ENCODE measurements around the gene CTSL. TPM values are rescaled to one million over a fixed set of nuclear protein-coding genes. Genes with fewer than 3 reads are reported as not detected.

CTSL gene
- total RNA-seq, 1 experiment from 2014 or later: 17.0 TPM

- TF ChIP-seq CTCF (conservative IDR thresholded peaks at IDR 0.05; ENCODE audit: low read depth, low read length) (no peak), EZH2 (IDR thresholded peaks at IDR 0.05; ENCODE audit: borderline replicate concordance, low read depth, low read length, poor library complexity, severe bottlenecking) (no peak)
- no peak overlapping the region for H3K4me3 ChIP-seq (ENCODE audit: low read depth, low read length, poor library complexity, severe bottlenecking)
- ChIA-PET POLR2A (ENCODE audit: low non-redundant PET) (no interaction called here), CTCF (no interaction called here)
- DNase-seq (ENCODE audit: low spot score): no peak
- intact Hi-C loops (cut with micrococcal nuclease; ENCODE audit: unreplicated experiment): no loop called here
- no TSS peak for BruUV-seq (replicated peaks)
- H3K36me3 ChIP-seq (ENCODE audit: insufficient read depth, low read length, poor library complexity, severe bottlenecking): no peaks in the 10 kb centered on the region
- no peaks in the 10 kb centered on the region for H3K27me3 ChIP-seq (replicated peaks; ENCODE audit: insufficient read depth, low read depth, low read length, poor library complexity)
- H3K27ac ChIP-seq (ENCODE audit: low read depth, low read length, poor library complexity, severe bottlenecking): no peak overlapping the region
- H3K9me3 ChIP-seq (ENCODE audit: low read depth, low read length, poor library complexity, severe bottlenecking): no peaks in the 10 kb centered on the region
- peaks cover 24% of the 10 kb centered on the region for H3K4me1 ChIP-seq (ENCODE audit: insufficient read depth, low read length, poor library complexity, severe bottlenecking)
Observed at GRCh38 chr9:87718231-87718630, 7.7 kb upstream of the CTSL start.

- no peak for DNase-seq (ENCODE audit: low spot score)
- POLR2A ChIA-PET (ENCODE audit: low non-redundant PET): no interaction called here
- intact Hi-C loops (cut with micrococcal nuclease; ENCODE audit: unreplicated experiment): no loop called here
- BruUV-seq (replicated peaks): no TSS peak
- CTCF ChIA-PET: no interaction called here
- Histone ChIP-seq H3K4me1 (ENCODE audit: insufficient read depth, low read length, poor library complexity, severe bottlenecking) (peaks cover 16% of the 10 kb centered on the region), H3K4me3 (ENCODE audit: low read depth, low read length, poor library complexity, severe bottlenecking) (no peak overlapping the region), H3K27ac (ENCODE audit: low read depth, low read length, poor library complexity, severe bottlenecking) (no peak overlapping the region), H3K27me3 (replicated peaks; ENCODE audit: insufficient read depth, low read depth, low read length, poor library complexity) (no peaks in the 10 kb centered on the region), H3K36me3 (ENCODE audit: insufficient read depth, low read length, poor library complexity, severe bottlenecking) (no peaks in the 10 kb centered on the region), H3K9me3 (ENCODE audit: low read depth, low read length, poor library complexity, severe bottlenecking) (no peaks in the 10 kb centered on the region)
- TF ChIP-seq CTCF (conservative IDR thresholded peaks at IDR 0.05; ENCODE audit: low read depth, low read length) (no peak), EZH2 (IDR thresholded peaks at IDR 0.05; ENCODE audit: borderline replicate concordance, low read depth, low read length, poor library complexity, severe bottlenecking) (no peak)
Observed at GRCh38 chr9:87718852-87719612, 6.9 kb upstream of the CTSL start.

GRCh38 chr9:87720173-87720572 is 5.7 kb upstream of the CTSL start:
- no TSS peak for BruUV-seq (replicated peaks)
- POLR2A ChIA-PET (ENCODE audit: low non-redundant PET): no interaction called here
- H3K9me3 ChIP-seq (ENCODE audit: low read depth, low read length, poor library complexity, severe bottlenecking): no peaks in the 10 kb centered on the region
- DNase-seq (ENCODE audit: low spot score): no peak
- no peak overlapping the region for H3K4me3 ChIP-seq (ENCODE audit: low read depth, low read length, poor library complexity, severe bottlenecking)
- H3K27ac ChIP-seq (ENCODE audit: low read depth, low read length, poor library complexity, severe bottlenecking): no peak overlapping the region
- intact Hi-C loops (cut with micrococcal nuclease; ENCODE audit: unreplicated experiment): no loop called here
- peaks cover 5% of the 10 kb centered on the region for H3K4me1 ChIP-seq (ENCODE audit: insufficient read depth, low read length, poor library complexity, severe bottlenecking)
- TF ChIP-seq CTCF (conservative IDR thresholded peaks at IDR 0.05; ENCODE audit: low read depth, low read length) (no peak), EZH2 (IDR thresholded peaks at IDR 0.05; ENCODE audit: borderline replicate concordance, low read depth, low read length, poor library complexity, severe bottlenecking) (no peak)
- H3K27me3 ChIP-seq (replicated peaks; ENCODE audit: insufficient read depth, low read depth, low read length, poor library complexity): no peaks in the 10 kb centered on the region
- no peaks in the 10 kb centered on the region for H3K36me3 ChIP-seq (ENCODE audit: insufficient read depth, low read length, poor library complexity, severe bottlenecking)
- CTCF ChIA-PET: no interaction called here

Measured in A673 (cell line).